PC-3 (cell line): Measurements from ENCODE around the gene MR1.

Experiments
- EZH2 ChIP-seq: fragments of 300-600 bp; sonication (generic); IDR thresholded peaks from one replicate; pipeline ENCODE4 v1.6.1; 2017; ENCODE audit warnings: antibody characterized with exemption, mild to moderate bottlenecking, low read length; ENCODE audit not compliant: unreplicated experiment
- TF ChIP-seq, protein P1 (sequence below): fragments of 300-600 bp; sonication (generic); conservative IDR thresholded peaks from 2 replicates; pipeline ENCODE4 v1.5.1; 2017; ENCODE audit warnings: antibody characterized with exemption, low read depth, mild to moderate bottlenecking, low read length

DNA sequence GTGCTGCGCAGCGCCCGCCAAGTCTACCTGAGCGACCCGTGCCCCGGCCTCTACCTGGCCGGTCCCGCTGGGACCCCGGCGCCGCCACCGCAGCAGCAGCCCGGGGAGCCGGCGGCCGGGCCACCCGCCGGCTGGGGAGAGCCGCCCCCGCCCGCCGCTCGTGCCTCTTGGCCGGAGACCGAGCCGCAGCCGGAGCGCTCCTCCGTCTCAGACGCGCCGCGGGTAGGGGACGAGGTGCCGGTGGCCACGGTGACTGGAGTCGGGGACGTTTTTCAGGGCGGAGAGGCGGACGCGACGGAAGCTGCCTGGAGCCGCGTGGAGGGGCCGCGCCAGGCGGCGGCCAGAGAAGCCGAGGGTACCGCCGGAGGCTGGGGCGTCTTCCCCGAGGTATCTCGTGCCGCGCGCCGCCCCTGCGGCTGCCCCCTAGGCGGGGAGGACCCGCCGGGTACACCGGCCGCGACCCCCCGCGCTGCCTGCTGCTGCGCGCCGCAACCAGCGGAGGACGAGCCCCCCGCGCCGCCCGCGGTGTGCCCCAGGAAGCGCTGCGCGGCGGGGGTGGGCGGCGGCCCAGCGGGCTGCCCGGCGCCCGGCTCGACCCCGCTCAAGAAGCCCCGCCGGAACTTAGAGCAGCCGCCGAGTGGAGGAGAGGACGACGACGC is 55.4 kb downstream of the MR1 start:
- TF ChIP-seq, protein P1, sequence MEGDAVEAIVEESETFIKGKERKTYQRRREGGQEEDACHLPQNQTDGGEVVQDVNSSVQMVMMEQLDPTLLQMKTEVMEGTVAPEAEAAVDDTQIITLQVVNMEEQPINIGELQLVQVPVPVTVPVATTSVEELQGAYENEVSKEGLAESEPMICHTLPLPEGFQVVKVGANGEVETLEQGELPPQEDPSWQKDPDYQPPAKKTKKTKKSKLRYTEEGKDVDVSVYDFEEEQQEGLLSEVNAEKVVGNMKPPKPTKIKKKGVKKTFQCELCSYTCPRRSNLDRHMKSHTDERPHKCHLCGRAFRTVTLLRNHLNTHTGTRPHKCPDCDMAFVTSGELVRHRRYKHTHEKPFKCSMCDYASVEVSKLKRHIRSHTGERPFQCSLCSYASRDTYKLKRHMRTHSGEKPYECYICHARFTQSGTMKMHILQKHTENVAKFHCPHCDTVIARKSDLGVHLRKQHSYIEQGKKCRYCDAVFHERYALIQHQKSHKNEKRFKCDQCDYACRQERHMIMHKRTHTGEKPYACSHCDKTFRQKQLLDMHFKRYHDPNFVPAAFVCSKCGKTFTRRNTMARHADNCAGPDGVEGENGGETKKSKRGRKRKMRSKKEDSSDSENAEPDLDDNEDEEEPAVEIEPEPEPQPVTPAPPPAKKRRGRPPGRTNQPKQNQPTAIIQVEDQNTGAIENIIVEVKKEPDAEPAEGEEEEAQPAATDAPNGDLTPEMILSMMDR, result no peak
- TF ChIP-seq EZH2, result no peak
